Prostate gland (tissue), 2 donors: ENCODE results near the gene TBX10. TPM values are rescaled to one million over a fixed set of nuclear protein-coding genes. Genes with fewer than 3 reads are reported as not detected.

Experiments
- DNase-seq: peaks from one replicate; pipeline ENCODE4 v3.0.0-alpha.2; 2019; ENCODE audit warnings: low spot score
- H3K27ac ChIP-seq, 2 donors: fragments of 200-600 bp; sonication (generic); 2 replicates each; pipeline ENCODE4 v1.5.1; 2017 to 2019
- H3K27me3 ChIP-seq: fragments of 200-600 bp; sonication (generic); replicated peaks from 2 replicates; pipeline ENCODE4 v1.5.1; 2019; ENCODE audit not compliant: insufficient read depth
- H3K36me3 ChIP-seq, 2 donors: fragments of 200-600 bp; sonication (generic); 1 replicate in 1 of 2; 2 replicates in 1 of 2; pipeline versions ENCODE4 v1.5.1 to v1.8.1; 2017 to 2019
- H3K4me1 ChIP-seq: fragments of 200-600 bp; sonication (generic); replicated peaks from 2 replicates; pipeline ENCODE4 v1.5.1; 2019
- H3K4me3 ChIP-seq, 2 donors: fragments of 200-600 bp; sonication (generic); 2 replicates each; pipeline ENCODE4 v1.5.1; 2017 to 2019
- H3K9me3 ChIP-seq: fragments of 200-600 bp; sonication (generic); 2 replicates; pipeline ENCODE4 v1.5.1; 2017
- POLR2A ChIP-seq: fragments of 450-650 bp; IDR thresholded peaks from one replicate; pipeline ENCODE4 v1.6.1; 2016; ENCODE audit warnings: antibody characterized with exemption, mild to moderate bottlenecking
- POLR2AphosphoS5 ChIP-seq: sonication (generic); formaldehyde crosslinking; IDR thresholded peaks from one replicate; pipeline ENCODE4 v1.6.1; 2017; ENCODE audit warnings: antibody characterized with exemption
- whole genome bisulfite sequencing: methylation state at CpG from one replicate; pipeline ENCODE4 v1.1.5; 2018; 5-methylcytosine and 5-hydroxymethylcytosine counted together
- intact Hi-C: fragments of 100-400 bp; cut with DNase I; formaldehyde crosslinking; loops from one replicate; pipeline ENCODE4 v1.14.2; 2022
- total RNA-seq, 2 donors: library from RNA; depleted of rRNA; stranded (reverse); fragments of >200 nt; gene quantifications; one replicate each; pipeline ENCODE4 v1.1.0, GENCODE V29; 2016
- TF ChIP-seq, protein P1 (sequence below), 4 experiments: fragments of 200-600 bp in 2 of 4; fragments of 450-650 bp in 2 of 4; sonication (generic) in 2 of 4; IDR thresholded peaks; 1 replicate in 3 of 4; 2 replicates in 1 of 4; pipeline ENCODE4 v1.5.1; 2016 to 2019; ENCODE audit warnings: antibody characterized with exemption in 4 of 4, mild to moderate bottlenecking in 2 of 4, moderate library complexity in 2 of 4

The TBX10 gene
- total RNA-seq, 2 donors from 2014 or later, result not detected

DNA sequence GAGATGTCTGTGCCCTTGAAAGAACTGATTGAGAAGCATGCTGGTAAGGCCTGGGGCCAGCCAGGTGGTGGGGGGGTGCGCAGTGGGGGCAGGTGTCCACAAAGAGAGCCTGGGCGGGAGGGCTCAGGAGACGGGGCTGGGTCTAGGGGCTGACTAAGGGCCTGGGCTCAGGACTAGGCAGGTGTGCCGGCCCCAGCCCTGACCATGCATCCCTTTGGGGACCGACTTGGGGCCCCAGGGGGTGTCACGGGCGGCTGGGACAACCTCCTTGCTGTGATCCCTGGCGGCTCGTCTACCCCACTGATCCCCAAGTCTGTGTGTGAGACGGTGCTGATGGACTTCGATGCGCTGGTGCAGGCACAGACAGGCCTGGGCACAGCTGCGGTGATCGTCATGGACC, 28.4 kb downstream of the TBX10 start:
- no peak for TF ChIP-seq POLR2AphosphoS5
- TF ChIP-seq, protein P1, sequence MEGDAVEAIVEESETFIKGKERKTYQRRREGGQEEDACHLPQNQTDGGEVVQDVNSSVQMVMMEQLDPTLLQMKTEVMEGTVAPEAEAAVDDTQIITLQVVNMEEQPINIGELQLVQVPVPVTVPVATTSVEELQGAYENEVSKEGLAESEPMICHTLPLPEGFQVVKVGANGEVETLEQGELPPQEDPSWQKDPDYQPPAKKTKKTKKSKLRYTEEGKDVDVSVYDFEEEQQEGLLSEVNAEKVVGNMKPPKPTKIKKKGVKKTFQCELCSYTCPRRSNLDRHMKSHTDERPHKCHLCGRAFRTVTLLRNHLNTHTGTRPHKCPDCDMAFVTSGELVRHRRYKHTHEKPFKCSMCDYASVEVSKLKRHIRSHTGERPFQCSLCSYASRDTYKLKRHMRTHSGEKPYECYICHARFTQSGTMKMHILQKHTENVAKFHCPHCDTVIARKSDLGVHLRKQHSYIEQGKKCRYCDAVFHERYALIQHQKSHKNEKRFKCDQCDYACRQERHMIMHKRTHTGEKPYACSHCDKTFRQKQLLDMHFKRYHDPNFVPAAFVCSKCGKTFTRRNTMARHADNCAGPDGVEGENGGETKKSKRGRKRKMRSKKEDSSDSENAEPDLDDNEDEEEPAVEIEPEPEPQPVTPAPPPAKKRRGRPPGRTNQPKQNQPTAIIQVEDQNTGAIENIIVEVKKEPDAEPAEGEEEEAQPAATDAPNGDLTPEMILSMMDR (IDR thresholded peaks at IDR 0.05), result no peak
- Histone ChIP-seq H3K36me3 (peaks cover 7 to 9% of the 10 kb centered on the region in 2 donors), H3K27ac (no peak overlapping the region), H3K27me3 (no peaks in the 10 kb centered on the region), H3K4me3 (no peak overlapping the region), H3K9me3 (no peaks in the 10 kb centered on the region), H3K4me1 (peaks cover 8% of the 10 kb centered on the region)
- no peak for DNase-seq
- 93% methylated on average over 14 of the region's 14 CpGs for WGBS
- intact Hi-C loops, result no loop called here

GRCh38 chr11:67610302-67610868, 29.2 kb downstream of the TBX10 start:
- 91% methylated on average over 15 of the region's 15 CpGs for WGBS
- TF ChIP-seq POLR2AphosphoS5, result no peak
- TF ChIP-seq POLR2A, result no peak
- TF ChIP-seq, protein P1 (IDR thresholded peaks at IDR 0.05), result no peak
- Histone ChIP-seq H3K36me3 (peaks cover 7 to 9% of the 10 kb centered on the region in 2 donors), H3K4me3 (no peak overlapping the region), H3K4me1 (peaks cover 8% of the 10 kb centered on the region), H3K9me3 (no peaks in the 10 kb centered on the region), H3K27me3 (no peaks in the 10 kb centered on the region), H3K27ac (no peak overlapping the region)
- no peak for DNase-seq
- intact Hi-C loops, result no loop called here

- 85% methylated on average over 10 of the region's 10 CpGs for WGBS
- Histone ChIP-seq H3K4me3 (no peak overlapping the region), H3K9me3 (no peaks in the 10 kb centered on the region), H3K4me1 (peaks cover 8% of the 10 kb centered on the region), H3K36me3 (peaks cover 7 to 9% of the 10 kb centered on the region in 2 donors), H3K27ac (no peak overlapping the region), H3K27me3 (no peaks in the 10 kb centered on the region)
- TF ChIP-seq POLR2AphosphoS5 (no peak), POLR2A (no peak)
- TF ChIP-seq, protein P1 (IDR thresholded peaks at IDR 0.05), result no peak
- no peak for DNase-seq
- intact Hi-C loops, result no loop called here
Observed at GRCh38 chr11:67609316-67609715, 30.2 kb downstream of the TBX10 start.

DNA sequence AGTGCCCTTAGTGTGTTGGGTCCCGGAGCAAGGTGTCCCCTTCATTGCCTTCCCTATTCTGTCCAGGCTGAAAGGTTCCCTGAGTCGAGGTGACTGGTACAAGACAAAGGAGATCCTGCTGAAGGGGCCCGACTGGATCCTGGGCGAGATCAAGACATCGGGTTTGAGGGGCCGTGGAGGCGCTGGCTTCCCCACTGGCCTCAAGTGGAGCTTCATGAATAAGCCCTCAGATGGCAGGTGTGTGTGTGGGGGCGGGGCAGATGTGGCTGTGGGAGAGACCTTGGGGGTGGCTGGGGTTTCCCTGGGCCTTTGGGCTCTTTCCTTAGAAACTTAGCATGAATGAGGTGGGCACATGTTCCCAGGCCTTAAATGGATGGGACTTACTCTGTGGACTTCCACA, 31.1 kb downstream of the TBX10 start:
- intact Hi-C loops, result no loop called here
- H3K27ac ChIP-seq, result no peak overlapping the region
- TF ChIP-seq POLR2AphosphoS5, result no peak
- TF ChIP-seq, protein P1 (IDR thresholded peaks at IDR 0.05), result no peak
- peaks cover 7 to 9% of the 10 kb centered on the region in 2 donors for H3K36me3 ChIP-seq
- H3K4me1 ChIP-seq, result peaks cover 8% of the 10 kb centered on the region
- no peaks in the 10 kb centered on the region for H3K27me3 ChIP-seq
- no peak overlapping the region for H3K4me3 ChIP-seq
- DNase-seq, result no peak
- no peaks in the 10 kb centered on the region for H3K9me3 ChIP-seq
- WGBS, result 99% methylated on average over 8 of the region's 8 CpGs

DNA sequence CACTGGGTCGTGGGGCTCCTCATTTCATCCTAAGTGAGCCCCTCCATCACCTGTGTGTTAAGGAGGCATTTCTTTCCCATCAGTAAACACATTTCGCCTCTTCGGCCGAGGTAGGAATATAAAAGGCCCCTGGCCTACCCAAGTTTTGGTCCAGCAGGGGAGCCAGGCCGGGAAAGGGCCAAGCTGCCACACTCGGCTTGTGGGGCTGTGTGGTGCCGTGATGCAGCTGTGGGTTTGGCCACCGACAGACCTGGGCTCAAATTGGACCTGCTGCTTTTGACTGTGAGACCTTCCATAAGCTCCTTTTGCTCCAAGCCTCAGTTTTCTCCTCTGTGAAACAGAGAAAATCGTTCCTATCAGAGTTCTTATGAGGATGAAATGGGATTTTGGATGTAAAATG, 32.1 kb downstream of the TBX10 start:
- peaks cover 8% of the 10 kb centered on the region for H3K4me1 ChIP-seq
- WGBS, result 32% methylated on average over 9 of the region's 9 CpGs
- peak overlapping the region; percentile 54 to 94 for H3K4me3 ChIP-seq
- no peaks in the 10 kb centered on the region for H3K27me3 ChIP-seq
- H3K27ac ChIP-seq, result peak overlapping the region; percentile 47 to 76
- no peak for DNase-seq
- TF ChIP-seq, protein P1 (IDR thresholded peaks at IDR 0.05), result no peak
- TF ChIP-seq POLR2A, result no peak
- intact Hi-C loops, result loop anchor here (2.0 kb wide), 1 partner anchor 25 kb away; the partner anchor contains the start of gene GSTP1
- H3K9me3 ChIP-seq, result no peaks in the 10 kb centered on the region
- H3K36me3 ChIP-seq, result peaks cover 7 to 9% of the 10 kb centered on the region in 2 donors
